Colonic mucosa (tissue), 4 donors: ENCODE measurements around the gene FGFR2. TPM values are rescaled to one million over a fixed set of nuclear protein-coding genes. Genes with fewer than 3 reads are reported as not detected.

Source experiments
- DNase-seq: peaks from one replicate; pipeline ENCODE4 v3.0.0-alpha.2; 2020
- H3K27ac ChIP-seq: fragments of 200-600 bp; one replicate; pipeline ENCODE4 v1.8.0; 2021
- H3K27me3 ChIP-seq: fragments of 200-600 bp; one replicate; pipeline ENCODE4 v1.8.0; 2021
- H3K36me3 ChIP-seq: fragments of 200-600 bp; one replicate; pipeline ENCODE4 v1.8.0; 2021
- H3K4me1 ChIP-seq: fragments of 200-600 bp; one replicate; pipeline ENCODE4 v1.8.0; 2021; ENCODE audit warnings: mild to moderate bottlenecking
- H3K4me3 ChIP-seq: fragments of 200-600 bp; one replicate; pipeline ENCODE4 v1.8.0; 2021
- H3K9ac ChIP-seq, 2 donors: one replicate each; pipeline ENCODE4 v1.7.0; 2013; ENCODE audit warnings: control low read depth in 2 of 2, low read depth in 2 of 2, low read length in 2 of 2
- H3K9me3 ChIP-seq: fragments of 200-600 bp; one replicate; pipeline ENCODE4 v1.8.0; 2021
- CTCF ChIP-seq: fragments of 200-600 bp; IDR thresholded peaks from one replicate; pipeline ENCODE4 v1.8.0; 2022; ENCODE audit warnings: antibody characterized with exemption, mild to moderate bottlenecking
- intact Hi-C: fragments of 100-400 bp; cut with DNase I; formaldehyde crosslinking; loops from one replicate; pipeline ENCODE4 v1.14.1; 2022
- total RNA-seq, 2 donors: library from RNA; stranded (reverse); fragmentation: NEBNext Ultra II Directional in 1 of 2; extraction: Animal tissue kit (Norgen Biotek cat#: 25700) in 1 of 2; gene quantifications; one replicate each; pipeline ENCODE4 v1.2.1, GENCODE V29; 2021
- donor health status: healthy.
- donor health status: DM: no; HTN: no; CAD: no.
- donor health status: DM: no; HTN: no; CAD: no.

Gene FGFR2
- total RNA-seq, 2 donors from 2014 or later: 25.6 to 40.9 TPM

- intact Hi-C loops: no loop called here
- DNase-seq: no peak
- H3K4me1 ChIP-seq: no peaks in the 10 kb centered on the region
- no peak overlapping the region for H3K27ac ChIP-seq
- no peak overlapping the region for H3K9ac ChIP-seq
- TF ChIP-seq CTCF: no peak
- no peaks in the 10 kb centered on the region for H3K36me3 ChIP-seq
- no peaks in the 10 kb centered on the region for H3K27me3 ChIP-seq
- H3K4me3 ChIP-seq: no peak overlapping the region
- no peaks in the 10 kb centered on the region for H3K9me3 ChIP-seq
Observed at GRCh38 chr10:121459279-121459621, 139.0 kb downstream of the FGFR2 start.

- no peak overlapping the region for H3K9ac ChIP-seq
- no peak for TF ChIP-seq CTCF
- DNase-seq: no peak
- intact Hi-C loops: no loop called here
- H3K4me3 ChIP-seq: no peak overlapping the region
- no peak overlapping the region for H3K27ac ChIP-seq
- no peaks in the 10 kb centered on the region for H3K9me3 ChIP-seq
- H3K36me3 ChIP-seq: no peaks in the 10 kb centered on the region
- H3K27me3 ChIP-seq: no peaks in the 10 kb centered on the region
- H3K4me1 ChIP-seq: no peaks in the 10 kb centered on the region
Observed at GRCh38 chr10:121457729-121458128, 140.5 kb downstream of the FGFR2 start.

- Histone ChIP-seq H3K36me3 (no peaks in the 10 kb centered on the region), H3K9me3 (no peaks in the 10 kb centered on the region), H3K9ac (no peak overlapping the region), H3K4me3 (no peak overlapping the region), H3K27me3 (no peaks in the 10 kb centered on the region), H3K4me1 (no peaks in the 10 kb centered on the region), H3K27ac (no peak overlapping the region)
- DNase-seq: no peak
- intact Hi-C loops: no loop called here
- no peak for TF ChIP-seq CTCF
Observed at GRCh38 chr10:121455377-121455776, 142.9 kb downstream of the FGFR2 start.

- intact Hi-C loops: no loop called here
- no peak for DNase-seq
- TF ChIP-seq CTCF: no peak
Observed at GRCh38 chr10:121454781-121455180, 143.5 kb downstream of the FGFR2 start.

GRCh38 chr10:121453160-121453559 lies 145.1 kb downstream of the FGFR2 start:
- Histone ChIP-seq H3K9me3 (no peaks in the 10 kb centered on the region), H3K27ac (no peak overlapping the region), H3K27me3 (no peaks in the 10 kb centered on the region), H3K4me3 (no peak overlapping the region), H3K36me3 (no peaks in the 10 kb centered on the region), H3K9ac (no peak overlapping the region), H3K4me1 (no peaks in the 10 kb centered on the region)
- TF ChIP-seq CTCF: no peak
- intact Hi-C loops: no loop called here
- no peak for DNase-seq

More at GRCh38 chr10:121454781-121455180, 143.5 kb downstream of the FGFR2 start:
- no peak overlapping the region for H3K27ac ChIP-seq
- H3K9ac ChIP-seq: no peak overlapping the region
- H3K9me3 ChIP-seq: no peaks in the 10 kb centered on the region
- H3K4me3 ChIP-seq: no peak overlapping the region
- H3K4me1 ChIP-seq: no peaks in the 10 kb centered on the region
- H3K36me3 ChIP-seq: no peaks in the 10 kb centered on the region
- H3K27me3 ChIP-seq: no peaks in the 10 kb centered on the region

- Histone ChIP-seq H3K27ac (no peak overlapping the region), H3K9me3 (no peaks in the 10 kb centered on the region), H3K4me1 (no peaks in the 10 kb centered on the region), H3K36me3 (no peaks in the 10 kb centered on the region), H3K27me3 (no peaks in the 10 kb centered on the region), H3K9ac (no peak overlapping the region), H3K4me3 (no peak overlapping the region)
- intact Hi-C loops: no loop called here
- TF ChIP-seq CTCF: no peak
- no peak for DNase-seq
Observed at GRCh38 chr10:121452581-121452980, 145.7 kb downstream of the FGFR2 start.
